ENCODE results near the gene SVIL.

The SVIL gene

DNA sequence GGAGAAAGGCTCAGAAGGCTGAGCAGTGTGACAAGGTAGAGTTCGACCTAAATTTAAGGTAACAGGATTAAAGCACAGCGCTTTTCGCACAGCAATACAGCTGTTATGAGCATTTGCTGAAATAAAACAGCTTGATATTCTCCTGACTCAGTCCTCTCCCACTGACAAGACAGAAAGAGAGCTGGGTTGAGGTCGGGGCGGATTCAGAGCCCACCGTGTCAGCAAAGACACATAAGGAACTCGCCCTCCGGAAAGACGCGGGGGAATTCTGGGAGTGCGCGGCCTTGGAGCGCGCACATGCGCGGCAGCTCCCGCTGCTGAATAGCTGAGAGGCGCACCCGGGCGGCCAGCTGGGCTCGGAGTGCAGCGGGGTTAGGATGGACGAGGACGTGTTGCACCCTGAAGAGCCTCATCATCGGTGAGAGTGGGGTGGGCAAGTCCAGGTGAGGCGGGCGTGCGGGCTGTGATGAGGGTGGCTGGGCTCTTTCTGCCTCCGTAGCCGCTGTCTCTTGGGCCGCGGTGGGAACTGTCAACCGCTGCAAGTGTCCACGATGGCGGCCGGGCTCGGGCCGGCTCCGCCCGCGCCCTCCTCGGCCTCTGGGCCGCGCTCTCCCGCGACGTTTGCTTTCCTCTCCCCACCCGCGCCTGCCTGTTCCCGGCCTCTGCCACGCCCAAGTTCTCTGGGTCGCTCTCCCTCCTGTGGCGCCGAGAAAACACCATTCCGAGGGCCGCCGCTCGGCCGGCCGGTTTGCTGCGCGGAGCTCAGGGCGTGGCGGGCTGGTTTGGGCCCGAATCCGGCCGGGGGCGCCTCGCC lies 225.3 kb downstream of the SVIL start:
- no peaks in the 10 kb centered on the region for H3K9me2 ChIP-seq (replicated peaks; ENCODE audit: insufficient read depth, low read length)
- no peaks in the 10 kb centered on the region for H3K27me3 ChIP-seq (replicated peaks; ENCODE audit: insufficient read depth, low read length)
- no peaks in the 10 kb centered on the region for H3K36me3 ChIP-seq (replicated peaks; ENCODE audit: insufficient read depth, low read length)
- H3K9me3 ChIP-seq (replicated peaks; ENCODE audit: insufficient read depth, low read length), result no peaks in the 10 kb centered on the region
- peak overlapping the region; percentile 29; the same call in 1 of the 2 replicates for H3K27ac ChIP-seq (ENCODE audit: low read length)
- H3K9ac ChIP-seq (ENCODE audit: low read length), result peak overlapping the region; percentile 59; the same call in 1 of the 2 replicates
- peak overlapping the region; percentile 80 for H3K4me3 ChIP-seq (ENCODE audit: low read length)
- H2AFZ ChIP-seq (ENCODE audit: low read length), result peak overlapping the region; percentile 93
- H3K79me2 ChIP-seq (ENCODE audit: low read length), result peaks cover 36% of the 10 kb centered on the region
- DNase-seq, result no peak
- TF ChIP-seq, protein P1, sequence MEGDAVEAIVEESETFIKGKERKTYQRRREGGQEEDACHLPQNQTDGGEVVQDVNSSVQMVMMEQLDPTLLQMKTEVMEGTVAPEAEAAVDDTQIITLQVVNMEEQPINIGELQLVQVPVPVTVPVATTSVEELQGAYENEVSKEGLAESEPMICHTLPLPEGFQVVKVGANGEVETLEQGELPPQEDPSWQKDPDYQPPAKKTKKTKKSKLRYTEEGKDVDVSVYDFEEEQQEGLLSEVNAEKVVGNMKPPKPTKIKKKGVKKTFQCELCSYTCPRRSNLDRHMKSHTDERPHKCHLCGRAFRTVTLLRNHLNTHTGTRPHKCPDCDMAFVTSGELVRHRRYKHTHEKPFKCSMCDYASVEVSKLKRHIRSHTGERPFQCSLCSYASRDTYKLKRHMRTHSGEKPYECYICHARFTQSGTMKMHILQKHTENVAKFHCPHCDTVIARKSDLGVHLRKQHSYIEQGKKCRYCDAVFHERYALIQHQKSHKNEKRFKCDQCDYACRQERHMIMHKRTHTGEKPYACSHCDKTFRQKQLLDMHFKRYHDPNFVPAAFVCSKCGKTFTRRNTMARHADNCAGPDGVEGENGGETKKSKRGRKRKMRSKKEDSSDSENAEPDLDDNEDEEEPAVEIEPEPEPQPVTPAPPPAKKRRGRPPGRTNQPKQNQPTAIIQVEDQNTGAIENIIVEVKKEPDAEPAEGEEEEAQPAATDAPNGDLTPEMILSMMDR (IDR thresholded peaks at IDR 0.05; ENCODE audit: low read length), result no peak
- TF ChIP-seq EZH2 (optimal IDR thresholded peaks at IDR 0.05; ENCODE audit: low read depth, low read length), result no peak
- no peak for TF ChIP-seq EZH2phosphoT487 (IDR thresholded peaks at IDR 0.05; ENCODE audit: low read length)
- H3F3A ChIP-seq (ENCODE audit: insufficient read depth, low read length), result no peaks in the 10 kb centered on the region; the same call in 1 of the 2 replicates
- peak overlapping the region; percentile 76 for H3K4me2 ChIP-seq (ENCODE audit: low read depth, low read length)
- no peaks in the 10 kb centered on the region for H4K20me1 ChIP-seq (ENCODE audit: insufficient read depth, low read length)
- no peaks in the 10 kb centered on the region for H3K4me1 ChIP-seq (ENCODE audit: low read length)

DNA sequence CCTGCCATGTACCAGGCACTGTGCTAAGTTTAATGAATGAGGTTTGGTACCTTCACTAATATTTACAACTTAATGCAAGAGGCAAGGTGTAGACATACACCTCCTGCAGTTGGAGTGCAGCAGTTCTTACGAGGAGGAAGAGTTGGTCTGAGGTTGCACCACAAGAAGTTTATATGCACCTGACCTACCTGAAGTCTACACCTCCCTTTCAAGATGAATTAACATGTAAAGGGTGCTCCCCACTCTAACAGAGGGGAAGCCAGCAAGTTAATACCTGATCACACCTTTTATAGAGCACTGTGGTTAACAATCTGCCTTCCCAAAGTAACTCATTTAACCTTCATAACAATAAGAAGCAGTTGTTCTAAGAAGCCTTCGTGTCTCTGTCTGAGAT lies 225.9 kb downstream of the SVIL start:
- Histone ChIP-seq H2AFZ (ENCODE audit: low read length) (peak overlapping the region; percentile 93), H3K4me2 (ENCODE audit: low read depth, low read length) (peak overlapping the region; percentile 76), H3K79me2 (ENCODE audit: low read length) (peaks cover 35% of the 10 kb centered on the region), H3K27ac (ENCODE audit: low read length) (no peak overlapping the region), H3K27me3 (replicated peaks; ENCODE audit: insufficient read depth, low read length) (no peaks in the 10 kb centered on the region), H4K20me1 (ENCODE audit: insufficient read depth, low read length) (no peaks in the 10 kb centered on the region), H3F3A (ENCODE audit: insufficient read depth, low read length) (no peaks in the 10 kb centered on the region; the same call in 1 of the 2 replicates), H3K9ac (ENCODE audit: low read length) (no peak overlapping the region), H3K4me3 (ENCODE audit: low read length) (peak overlapping the region; percentile 80), H3K9me2 (replicated peaks; ENCODE audit: insufficient read depth, low read length) (no peaks in the 10 kb centered on the region), H3K9me3 (replicated peaks; ENCODE audit: insufficient read depth, low read length) (no peaks in the 10 kb centered on the region), H3K4me1 (ENCODE audit: low read length) (no peaks in the 10 kb centered on the region), H3K36me3 (replicated peaks; ENCODE audit: insufficient read depth, low read length) (no peaks in the 10 kb centered on the region)
- TF ChIP-seq EZH2 (optimal IDR thresholded peaks at IDR 0.05; ENCODE audit: low read depth, low read length) (no peak), EZH2phosphoT487 (IDR thresholded peaks at IDR 0.05; ENCODE audit: low read length) (no peak)
- TF ChIP-seq, protein P1 (IDR thresholded peaks at IDR 0.05; ENCODE audit: low read length), result no peak
- no peak for DNase-seq

All from MM.1S (cell line).